HS-27A (cell line): ENCODE measurements around the gene CLIC5.

ENCODE experiments used
- DNase-seq: peaks from one replicate; pipeline ENCODE4 v3.0.0-alpha.2; 2012; ENCODE audit warnings: low read depth, missing footprints

Gene CLIC5

GRCh38 chr6:45964300-45964699 is 51.4 kb downstream of the CLIC5 start:
- no peak for DNase-seq

- DNase-seq, result no peak
Observed at GRCh38 chr6:45963896-45964295, 51.8 kb downstream of the CLIC5 start.

- no peak for DNase-seq
Observed at GRCh38 chr6:45961125-45961524, 54.5 kb downstream of the CLIC5 start.

GRCh38 chr6:45959534-45960145 is 56.0 kb downstream of the CLIC5 start:
- DNase-seq, result no peak

- DNase-seq, result no peak
Observed at GRCh38 chr6:45956663-45957062, 59.0 kb downstream of the CLIC5 start.

- no peak for DNase-seq
Observed at GRCh38 chr6:45956176-45956575, 59.5 kb downstream of the CLIC5 start.

- no peak for DNase-seq
Observed at GRCh38 chr6:45955597-45955996, 60.1 kb downstream of the CLIC5 start.

- DNase-seq, result no peak
Observed at GRCh38 chr6:45952546-45952945, 63.1 kb downstream of the CLIC5 start.

- DNase-seq, result no peak
Observed at GRCh38 chr6:45952168-45952529, 63.5 kb downstream of the CLIC5 start.

GRCh38 chr6:45951321-45952167 is 64.1 kb downstream of the CLIC5 start:
- DNase-seq, result no peak

- DNase-seq, result no peak
Observed at GRCh38 chr6:45949256-45949655, 66.4 kb downstream of the CLIC5 start.

GRCh38 chr6:45947807-45948206 is 67.9 kb downstream of the CLIC5 start:
- DNase-seq, result no peak

- DNase-seq, result no peak
Observed at GRCh38 chr6:45946887-45947286, 68.8 kb downstream of the CLIC5 start.

- DNase-seq, result no peak
Observed at GRCh38 chr6:45946352-45946751, 69.3 kb downstream of the CLIC5 start.

GRCh38 chr6:45942953-45943352 is 72.7 kb downstream of the CLIC5 start:
- DNase-seq, result no peak

GRCh38 chr6:45933855-45934254 is 81.8 kb downstream of the CLIC5 start:
- DNase-seq, result no peak

GRCh38 chr6:45931232-45931631 is 84.4 kb downstream of the CLIC5 start:
- DNase-seq, result no peak

GRCh38 chr6:45930420-45931040 is 85.1 kb downstream of the CLIC5 start:
- DNase-seq, result no peak

GRCh38 chr6:45929421-45930361 is 86.0 kb downstream of the CLIC5 start:
- DNase-seq, result no peak

- DNase-seq, result no peak
Observed at GRCh38 chr6:45928721-45929305, 86.8 kb downstream of the CLIC5 start.

GRCh38 chr6:45927421-45928320 is 88.0 kb downstream of the CLIC5 start:
- no peak for DNase-seq
